IMR-90 (cell line): ENCODE measurements around the gene GTPBP6. TPM values are rescaled to one million over a fixed set of nuclear protein-coding genes. Genes with fewer than 3 reads are reported as not detected.

ENCODE experiments used
- ATAC-seq: fragments of 200-7000 bp; cut with Tn5 transposase; 2 replicates; pipeline ENCODE4 v1.9.1; 2020; ENCODE audit warnings: low read depth, mild to moderate bottlenecking, moderate library complexity
- BruUV-seq: library from RNA; stranded (reverse); fragments of 400-500 nt; replicated peaks from 2 replicates; lab custom pipeline; 2021; lab: Mats Ljungman, UMichigan
- CTCF ChIA-PET: fragments of 300-600 bp; formaldehyde crosslinking; extraction: SDS; loops from one replicate; lab custom pipeline; 2021; ENCODE audit warnings: antibody characterized with exemption; lab: Yijun Ruan, JAX
- POLR2A ChIA-PET: fragments of 300-600 bp; sonication (Branson Sonifier 250); formaldehyde crosslinking; loops from one replicate; lab custom pipeline; 2022; ENCODE audit warnings: antibody characterized with exemption; ENCODE audit not compliant: unreplicated experiment; lab: Charles Lee
- DNase-seq: peaks from one replicate; pipeline ENCODE4 v3.0.0; 2013
- H2AFZ ChIP-seq: replicated peaks from 2 replicates; pipeline ENCODE3; 2013; ENCODE audit warnings: low read length, mild to moderate bottlenecking; ENCODE audit not compliant: poor library complexity
- H2AK5ac ChIP-seq: 2 replicates; pipeline ENCODE4 v1.6.1; 2013; ENCODE audit warnings: low read depth, low read length, inconsistent platforms
- H2AK9ac ChIP-seq: replicated peaks from 2 replicates; pipeline ENCODE3; 2013; ENCODE audit warnings: mild to moderate bottlenecking, low read depth, low read length, moderate library complexity; ENCODE audit not compliant: poor library complexity
- H2BK120ac ChIP-seq: 2 replicates; pipeline ENCODE4 v1.6.1; 2013; ENCODE audit warnings: low read depth, low read length, inconsistent platforms
- H2BK15ac ChIP-seq: 3 replicates; pipeline ENCODE4 v1.6.1; 2013; ENCODE audit warnings: low read depth, low read length, inconsistent platforms
- H2BK20ac ChIP-seq: 2 replicates; pipeline ENCODE4 v1.6.1; 2013; ENCODE audit warnings: low read depth, mild to moderate bottlenecking, inconsistent platforms, low read length, moderate library complexity
- H2BK5ac ChIP-seq: 2 replicates; pipeline ENCODE4 v1.6.1; 2013; ENCODE audit warnings: mild to moderate bottlenecking, low read depth, low read length, inconsistent platforms; ENCODE audit not compliant: poor library complexity, severe bottlenecking
- H3K14ac ChIP-seq: replicated peaks from 2 replicates; pipeline ENCODE4 v1.6.1; 2013; ENCODE audit warnings: low read depth, low read length, inconsistent platforms
- H3K18ac ChIP-seq: 2 replicates; pipeline ENCODE4 v1.6.1; 2013; ENCODE audit warnings: low read depth, low read length, control low read depth
- H3K23ac ChIP-seq: 2 replicates; pipeline ENCODE4 v1.6.1; 2013; ENCODE audit warnings: low read depth, low read length, inconsistent platforms
- H3K27ac ChIP-seq: 2 replicates; pipeline ENCODE4 v1.5.1; 2013; ENCODE audit warnings: mild to moderate bottlenecking, control low read depth, low read length; ENCODE audit not compliant: insufficient read depth
- H3K27me3 ChIP-seq: 2 replicates; pipeline ENCODE4 v1.6.1; 2013; ENCODE audit warnings: low read length; ENCODE audit not compliant: control insufficient read depth, insufficient read depth
- H3K36me3 ChIP-seq: 2 replicates; pipeline ENCODE4 v1.6.1; 2013; ENCODE audit warnings: low read length, mixed read lengths; ENCODE audit not compliant: control insufficient read depth, insufficient read depth
- H3K4ac ChIP-seq: 2 replicates; pipeline ENCODE4 v1.6.1; 2013; ENCODE audit warnings: low read depth, low read length, inconsistent platforms
- H3K4me1 ChIP-seq: 2 replicates; pipeline ENCODE4 v1.6.1; 2013; ENCODE audit warnings: low read length, mixed read lengths; ENCODE audit not compliant: control insufficient read depth, insufficient read depth
- H3K4me2 ChIP-seq: 2 replicates; pipeline ENCODE4 v1.6.1; 2013; ENCODE audit warnings: low read depth, mild to moderate bottlenecking, control low read depth, low read length, moderate library complexity
- H3K4me3 ChIP-seq: 2 replicates; pipeline ENCODE4 v1.5.1; 2013; ENCODE audit warnings: low read depth, mild to moderate bottlenecking, control low read depth, low read length, moderate library complexity; ENCODE audit not compliant: insufficient read depth
- H3K56ac ChIP-seq: 2 replicates; pipeline ENCODE4 v1.6.1; 2013; ENCODE audit warnings: low read length, inconsistent platforms; ENCODE audit not compliant: insufficient read depth; ENCODE audit errors: extremely low read depth
- H3K79me1 ChIP-seq, 2 experiments: 2 replicates each; pipeline ENCODE4 v1.6.1; 2013; ENCODE audit warnings: low read length in 2 of 2, inconsistent platforms in 1 of 2, low read depth in 1 of 2
- H3K9ac ChIP-seq: 2 replicates; pipeline ENCODE4 v1.6.1; 2013; ENCODE audit warnings: low read depth, low read length, control low read depth
- H3K9me1 ChIP-seq: 2 replicates; pipeline ENCODE4 v1.6.1; 2013; ENCODE audit warnings: low read length, inconsistent platforms; ENCODE audit not compliant: insufficient read depth
- H3K9me3 ChIP-seq: 2 replicates; pipeline ENCODE4 v1.6.1; 2013; ENCODE audit warnings: low read length; ENCODE audit not compliant: control insufficient read depth, insufficient read depth
- H4K20me1 ChIP-seq: 2 replicates; pipeline ENCODE4 v1.6.1; 2013; ENCODE audit warnings: low read length, inconsistent platforms; ENCODE audit not compliant: insufficient read depth
- H4K5ac ChIP-seq: 2 replicates; pipeline ENCODE4 v1.6.1; 2013; ENCODE audit warnings: mild to moderate bottlenecking, low read depth, low read length, control low read depth
- H4K8ac ChIP-seq, 2 experiments: 2 replicates each; pipeline ENCODE4 v1.6.1; 2013; ENCODE audit warnings: low read depth in 2 of 2, low read length in 2 of 2, control low read depth in 1 of 2, inconsistent platforms in 1 of 2
- H4K91ac ChIP-seq: 2 replicates; pipeline ENCODE4 v1.6.1; 2013; ENCODE audit warnings: low read depth, low read length, inconsistent platforms; ENCODE audit not compliant: insufficient read depth
- BHLHE40 ChIP-seq: fragments of 150-350 bp; IDR thresholded peaks from 2 replicates; pipeline ENCODE4 v1.6.1; 2016; ENCODE audit warnings: mild to moderate bottlenecking, low read depth, low read length
- CEBPB ChIP-seq: IDR thresholded peaks from 2 replicates; pipeline ENCODE4 v1.6.1; 2012; ENCODE audit warnings: low read depth, low read length, improper control_type of control experiment
- CHD1 ChIP-seq: IDR thresholded peaks from 2 replicates; pipeline ENCODE4 v1.6.1; 2012; ENCODE audit warnings: low read depth, low read length, improper control_type of control experiment
- CTCF ChIP-seq: conservative IDR thresholded peaks from 2 replicates; pipeline ENCODE4 v1.5.1; 2012; ENCODE audit warnings: mild to moderate bottlenecking, low read depth, low read length, improper control_type of control experiment
- ELK1 ChIP-seq: fragments of 150-350 bp; IDR thresholded peaks from 2 replicates; pipeline ENCODE4 v1.6.1; 2016; ENCODE audit warnings: low read depth, mild to moderate bottlenecking, low read length, moderate library complexity, borderline replicate concordance
- FOS ChIP-seq: fragments of 150-350 bp; IDR thresholded peaks from 2 replicates; pipeline ENCODE4 v1.6.1; 2016; ENCODE audit warnings: low read depth, low read length
- MAFK ChIP-seq: IDR thresholded peaks from 2 replicates; pipeline ENCODE4 v1.6.1; 2012; ENCODE audit warnings: low read depth, low read length, improper control_type of control experiment
- MAZ ChIP-seq: IDR thresholded peaks from 2 replicates; pipeline ENCODE4 v1.6.1; 2012; ENCODE audit warnings: low read depth, mild to moderate bottlenecking, low read length, improper control_type of control experiment, moderate library complexity, borderline replicate concordance
- MXI1 ChIP-seq: IDR thresholded peaks from 2 replicates; pipeline ENCODE4 v1.6.1; 2012; ENCODE audit warnings: low read depth, mild to moderate bottlenecking, low read length, moderate library complexity, borderline replicate concordance
- NFE2L2 ChIP-seq: fragments of 150-350 bp; IDR thresholded peaks from 2 replicates; pipeline ENCODE4 v1.6.1; 2016; ENCODE audit warnings: low read depth, mild to moderate bottlenecking, low read length
- POLR2A ChIP-seq: IDR thresholded peaks from 2 replicates; pipeline ENCODE4 v1.6.1; 2012; ENCODE audit warnings: mild to moderate bottlenecking, low read depth, low read length
- RAD21 ChIP-seq: IDR thresholded peaks from 2 replicates; pipeline ENCODE4 v1.6.1; 2012; ENCODE audit warnings: low read length, improper control_type of control experiment
- RCOR1 ChIP-seq: IDR thresholded peaks from 2 replicates; pipeline ENCODE4 v1.6.1; 2012; ENCODE audit warnings: mild to moderate bottlenecking, low read length, improper control_type of control experiment; ENCODE audit not compliant: insufficient replicate concordance
- RFX5 ChIP-seq: IDR thresholded peaks from 2 replicates; pipeline ENCODE4 v1.8.0; 2012; ENCODE audit warnings: low read depth, mild to moderate bottlenecking, low read length, moderate library complexity
- SMC3 ChIP-seq: fragments of 150-350 bp; IDR thresholded peaks from 2 replicates; pipeline ENCODE4 v1.6.1; 2016; ENCODE audit warnings: low read depth, mild to moderate bottlenecking, antibody characterized with exemption, low read length, moderate library complexity
- USF2 ChIP-seq: fragments of 150-350 bp; IDR thresholded peaks from 2 replicates; pipeline ENCODE4 v1.6.1; 2017; ENCODE audit warnings: mild to moderate bottlenecking, antibody characterized with exemption, low read length, low read depth
- WGBS, 2 experiments: methylation state at CpG; one replicate each; pipeline versions ENCODE4 v1.1.5 to v1.1.7; 2013; ENCODE audit warnings: missing lambda C conversion rate in 2 of 2; ENCODE audit not compliant: insufficient read length in 1 of 2; ENCODE audit errors: extremely low coverage in 2 of 2; 5-methylcytosine and 5-hydroxymethylcytosine counted together
- dilution Hi-C: fragments of 300-500 bp; cut with HindIII; formaldehyde crosslinking; loops from one replicate; pipeline ENCODE4 v1.14.3; 2018; ENCODE audit warnings: low sequenced_read_pairs; ENCODE audit not compliant: unreplicated experiment
- in situ Hi-C: fragments of 300-500 bp; cut with MboI; formaldehyde crosslinking; loops from 3 replicates; pipeline ENCODE4 v1.14.3; 2019; ENCODE audit warnings: low sequenced_read_pairs, inconsistent platforms, mixed read lengths
- intact Hi-C: fragments of 100-400 bp; cut with micrococcal nuclease; formaldehyde crosslinking; loops from 2 replicates; pipeline ENCODE4 v1.10.0; 2022
- polyA plus RNA-seq, 3 experiments: library from polyadenylated mRNA; depleted of rRNA; stranded (reverse); fragments of >200 nt; gene quantifications; 2 replicates each; pipeline ENCODE4 v1.2.3, GENCODE V29; 2012; ENCODE audit warnings: low replicate concordance in 1 of 3
- total RNA-seq: library from RNA; depleted of rRNA; stranded (reverse); fragments of >200 nt; gene quantifications from 2 replicates; pipeline ENCODE4 v1.2.3, GENCODE V29; 2012

Gene GTPBP6
- total and polyA plus RNA-seq, 2 of the 4 experiments (the other 2 are of a cell fraction) = 24.0 to 31.6 TPM

- dilution Hi-C loops = no loop called here
- H4K8ac ChIP-seq = no peak overlapping the region
- WGBS, 2 experiments = 96% methylated on average over 17 of the region's 25 CpGs; no CpG with 5 or more reads in 1 of the 2 experiments
Observed at GRCh38 chrX:310621-311155, 7.9 kb downstream of the GTPBP6 start.

More at GRCh38 chrX:310621-311155, 7.9 kb downstream of the GTPBP6 start:
- H3K23ac ChIP-seq = no peak overlapping the region
- H4K91ac ChIP-seq = no peak overlapping the region
- no peak overlapping the region for H4K5ac ChIP-seq
- H3K4me1 ChIP-seq = no peaks in the 10 kb centered on the region
- no peak overlapping the region for H2BK20ac ChIP-seq
- no peak overlapping the region for H2BK120ac ChIP-seq
- no peak for TF ChIP-seq BHLHE40
- TF ChIP-seq ELK1 = no peak
- TF ChIP-seq RFX5 = no peak
- TF ChIP-seq CEBPB = no peak
- no peak for TF ChIP-seq SMC3
- no peak for TF ChIP-seq CTCF
- TF ChIP-seq RAD21 = no peak
- TF ChIP-seq RCOR1 = no peak
- TF ChIP-seq MAZ = no peak
- TF ChIP-seq MAFK = no peak
- TF ChIP-seq MXI1 = no peak
- TF ChIP-seq POLR2A = no peak
- no peak for TF ChIP-seq FOS
- no peak for TF ChIP-seq CHD1
- TF ChIP-seq USF2 = no peak
- no peak for TF ChIP-seq NFE2L2
- H3K4me3 ChIP-seq = no peak overlapping the region
- H3K27me3 ChIP-seq = no peaks in the 10 kb centered on the region
- no peak overlapping the region for H3K18ac ChIP-seq
- H3K36me3 ChIP-seq = peaks cover 65% of the 10 kb centered on the region
- intact Hi-C loops = no loop called here
- H3K4ac ChIP-seq = no peak overlapping the region
- H3K56ac ChIP-seq = no peak overlapping the region
- ATAC-seq (no peak), DNase-seq (no peak)
- no peak overlapping the region for H3K27ac ChIP-seq
- H3K4me2 ChIP-seq = no peak overlapping the region
- POLR2A ChIA-PET = no interaction called here
- no peak overlapping the region for H2AK9ac ChIP-seq
- H3K9me1 ChIP-seq = no peaks in the 10 kb centered on the region; the same call in 1 of the 2 replicates
- H2AK5ac ChIP-seq = no peak overlapping the region
- H2BK15ac ChIP-seq = no peak overlapping the region
- H2AFZ ChIP-seq = no peak overlapping the region
- H3K14ac ChIP-seq = no peak overlapping the region
- no TSS peak for BruUV-seq
- no peak overlapping the region for H3K9ac ChIP-seq
- no peak overlapping the region for H2BK5ac ChIP-seq
- CTCF ChIA-PET = no interaction called here
- H4K20me1 ChIP-seq = no peaks in the 10 kb centered on the region
- no peaks in the 10 kb centered on the region for H3K9me3 ChIP-seq
- no peaks in the 10 kb centered on the region; a peak in 1 of 4 replicates for H3K79me1 ChIP-seq
- in situ Hi-C loops = no loop called here
